PC-9 (cell line): ENCODE data around the gene C3orf18.

Experiments used
- EZH2 ChIP-seq: fragments of 200-600 bp; sonication (generic); IDR thresholded peaks from 2 replicates; pipeline ENCODE4 v1.8.0; 2017; ENCODE audit warnings: antibody characterized with exemption, low read depth
- TF ChIP-seq, protein P1 (sequence below): fragments of 200-600 bp; sonication (generic); conservative IDR thresholded peaks from 2 replicates; pipeline ENCODE4 v1.6.1; 2017; ENCODE audit warnings: mixed run types, antibody characterized with exemption, mild to moderate bottlenecking, moderate library complexity

DNA sequence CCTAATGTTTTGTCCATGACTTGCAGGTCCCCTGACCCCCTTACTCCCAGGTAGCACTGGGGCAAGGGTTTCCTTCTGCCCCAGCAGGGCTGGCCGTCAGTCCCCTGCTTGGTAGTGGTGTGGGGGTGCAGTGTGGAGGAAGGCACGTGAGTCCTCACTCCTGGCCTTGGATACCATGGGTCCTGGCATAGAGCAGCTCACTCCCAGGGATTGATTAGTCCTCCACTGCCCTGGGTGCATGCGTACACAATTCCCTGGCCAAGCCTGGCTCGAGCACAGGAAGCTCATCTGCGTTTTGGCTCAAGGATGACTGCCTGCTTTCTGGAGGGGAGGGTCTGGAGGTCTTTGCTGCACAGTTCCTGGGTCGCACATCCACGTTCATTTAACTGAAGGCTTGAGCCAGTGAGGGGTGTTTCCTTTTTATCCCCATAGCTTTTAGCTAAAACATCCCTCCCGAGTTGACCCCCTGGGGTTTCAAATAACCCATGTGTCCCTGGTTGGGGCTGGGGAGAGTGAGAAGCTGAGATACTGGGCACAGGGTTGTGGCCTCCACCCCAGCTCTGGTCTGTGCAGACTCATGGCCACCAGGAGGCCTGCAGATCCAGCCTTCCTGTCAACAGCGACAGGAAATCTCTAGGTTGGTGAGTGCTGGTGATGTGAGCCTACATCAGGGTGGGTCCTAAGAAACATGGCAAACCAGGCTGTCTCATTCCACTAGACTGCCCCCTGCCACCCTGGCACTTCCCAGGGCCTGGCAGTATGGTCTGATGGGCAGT, 13.3 kb upstream of the C3orf18 start:
- no peak for TF ChIP-seq EZH2
- TF ChIP-seq, protein P1, sequence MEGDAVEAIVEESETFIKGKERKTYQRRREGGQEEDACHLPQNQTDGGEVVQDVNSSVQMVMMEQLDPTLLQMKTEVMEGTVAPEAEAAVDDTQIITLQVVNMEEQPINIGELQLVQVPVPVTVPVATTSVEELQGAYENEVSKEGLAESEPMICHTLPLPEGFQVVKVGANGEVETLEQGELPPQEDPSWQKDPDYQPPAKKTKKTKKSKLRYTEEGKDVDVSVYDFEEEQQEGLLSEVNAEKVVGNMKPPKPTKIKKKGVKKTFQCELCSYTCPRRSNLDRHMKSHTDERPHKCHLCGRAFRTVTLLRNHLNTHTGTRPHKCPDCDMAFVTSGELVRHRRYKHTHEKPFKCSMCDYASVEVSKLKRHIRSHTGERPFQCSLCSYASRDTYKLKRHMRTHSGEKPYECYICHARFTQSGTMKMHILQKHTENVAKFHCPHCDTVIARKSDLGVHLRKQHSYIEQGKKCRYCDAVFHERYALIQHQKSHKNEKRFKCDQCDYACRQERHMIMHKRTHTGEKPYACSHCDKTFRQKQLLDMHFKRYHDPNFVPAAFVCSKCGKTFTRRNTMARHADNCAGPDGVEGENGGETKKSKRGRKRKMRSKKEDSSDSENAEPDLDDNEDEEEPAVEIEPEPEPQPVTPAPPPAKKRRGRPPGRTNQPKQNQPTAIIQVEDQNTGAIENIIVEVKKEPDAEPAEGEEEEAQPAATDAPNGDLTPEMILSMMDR = no peak
